BLaER1 (cell line): ENCODE measurements around the gene SLC11A1.

Source experiments
- H3K27ac ChIP-seq: shearing (Covaris generic); formaldehyde crosslinking; 2 replicates; pipeline ENCODE4 v1.8.1; 2022
- H3K27me3 ChIP-seq: shearing (Covaris generic); formaldehyde crosslinking; 2 replicates; pipeline ENCODE4 v1.8.1; 2022
- H3K36me3 ChIP-seq: shearing (Covaris generic); formaldehyde crosslinking; 2 replicates; pipeline ENCODE4 v1.8.1; 2022
- H3K4me1 ChIP-seq: shearing (Covaris generic); formaldehyde crosslinking; 2 replicates; pipeline ENCODE4 v1.8.1; 2022
- H3K4me2 ChIP-seq: shearing (Covaris generic); formaldehyde crosslinking; 2 replicates; pipeline ENCODE4 v1.8.1; 2022
- H3K4me3 ChIP-seq: shearing (Covaris generic); formaldehyde crosslinking; 2 replicates; pipeline ENCODE4 v1.8.1; 2022
- H3K9ac ChIP-seq: shearing (Covaris generic); formaldehyde crosslinking; 2 replicates; pipeline ENCODE4 v1.8.1; 2022
- H3K9me3 ChIP-seq: shearing (Covaris generic); formaldehyde crosslinking; 2 replicates; pipeline ENCODE4 v1.8.1; 2022
- H4K20me1 ChIP-seq: shearing (Covaris generic); formaldehyde crosslinking; 2 replicates; pipeline ENCODE4 v1.8.1; 2022
- Cebpa-rat ChIP-seq: shearing (Covaris generic); IDR thresholded peaks from 2 replicates; pipeline ENCODE4 v1.8.1; 2022

Gene SLC11A1

DNA sequence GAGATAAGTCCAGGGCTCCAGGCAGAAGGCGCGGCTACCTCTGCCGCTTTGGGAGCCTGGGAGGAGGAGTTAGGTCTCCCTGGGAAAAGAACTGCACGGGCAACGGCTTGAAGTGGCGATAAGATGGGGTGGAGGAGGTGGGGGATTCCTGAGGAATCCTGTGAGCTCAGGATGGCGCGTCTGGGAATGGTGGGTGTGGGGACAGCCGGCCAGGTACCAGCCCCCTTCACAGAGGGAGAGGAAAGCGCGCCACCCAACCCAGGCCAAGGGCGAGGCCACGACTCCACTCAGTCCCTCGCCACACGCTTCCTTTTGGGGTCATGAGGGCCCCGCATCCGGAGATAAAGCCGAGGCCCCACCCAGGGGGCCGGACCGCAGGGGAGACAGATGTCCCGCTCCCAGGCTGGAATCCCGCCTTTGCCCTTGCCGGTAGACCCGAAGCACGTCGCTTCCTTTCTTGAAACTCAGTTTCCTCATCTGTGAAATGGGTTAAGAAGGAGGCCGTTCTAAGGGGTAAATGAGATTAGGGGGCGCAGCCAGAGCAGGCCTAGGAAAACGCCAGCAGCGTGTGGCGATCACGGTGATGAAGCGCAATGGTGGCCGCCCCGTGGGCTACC, 15.9 kb downstream of the SLC11A1 start:
- Histone ChIP-seq H3K9ac (peak overlapping the region; percentile 92), H3K27me3 (peaks cover 26% of the 10 kb centered on the region), H3K4me1 (peaks cover 77% of the 10 kb centered on the region), H4K20me1 (peaks cover 21% of the 10 kb centered on the region), H3K4me2 (peak overlapping the region; percentile 99), H3K9me3 (no peaks in the 10 kb centered on the region), H3K36me3 (peaks cover 17% of the 10 kb centered on the region), H3K4me3 (peak overlapping the region; percentile 93), H3K27ac (peak overlapping the region; percentile 97)
- no peak for TF ChIP-seq Cebpa-rat

- peak overlapping the region; percentile 97 for H3K27ac ChIP-seq
- peaks cover 26% of the 10 kb centered on the region for H3K27me3 ChIP-seq
- no peak for TF ChIP-seq Cebpa-rat
- H4K20me1 ChIP-seq, result peaks cover 28% of the 10 kb centered on the region
- H3K9ac ChIP-seq, result peak overlapping the region; percentile 92
- peaks cover 25% of the 10 kb centered on the region for H3K36me3 ChIP-seq
- H3K4me3 ChIP-seq, result peak overlapping the region; percentile 93
- H3K9me3 ChIP-seq, result no peaks in the 10 kb centered on the region
- peak overlapping the region; percentile 99 for H3K4me2 ChIP-seq
- H3K4me1 ChIP-seq, result peaks cover 77% of the 10 kb centered on the region
Measured at GRCh38 chr2:218398437-218399390, 16.6 kb downstream of the SLC11A1 start.

DNA sequence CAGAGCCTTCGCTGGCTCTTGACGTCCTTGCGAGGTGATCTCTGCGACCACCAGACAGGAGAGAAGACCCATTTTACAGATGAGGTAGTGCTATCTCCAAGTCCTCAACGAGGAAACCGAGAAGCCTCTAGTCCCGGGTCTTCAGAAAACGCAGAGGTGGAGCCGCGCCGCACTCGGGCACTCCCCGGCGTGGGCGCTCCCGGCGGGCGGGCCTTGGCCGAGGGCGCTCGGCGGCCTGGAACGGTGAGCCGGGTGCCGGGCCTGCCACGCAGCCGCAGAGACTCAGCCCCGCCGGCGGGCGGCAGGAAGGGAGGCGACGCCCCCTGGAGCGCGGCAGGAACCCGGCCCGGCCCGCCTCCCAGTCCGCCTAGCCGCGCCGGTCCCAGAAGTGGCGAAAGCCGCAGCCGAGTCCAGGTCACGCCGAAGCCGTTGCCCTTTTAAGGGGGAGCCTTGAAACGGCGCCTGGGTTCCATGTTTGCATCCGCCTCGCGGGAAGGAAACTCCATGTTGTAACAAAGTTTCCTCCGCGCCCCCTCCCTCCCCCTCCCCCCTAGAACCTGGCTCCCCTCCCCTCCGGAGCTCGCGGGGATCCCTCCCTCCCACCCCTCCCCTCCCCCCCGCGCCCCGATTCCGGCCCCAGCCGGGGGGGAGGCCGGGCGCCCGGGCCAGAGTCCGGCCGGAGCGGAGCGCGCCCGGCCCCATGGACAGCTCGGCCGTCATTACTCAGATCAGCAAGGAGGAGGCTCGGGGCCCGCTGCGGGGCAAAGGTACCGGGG, 17.5 kb downstream of the SLC11A1 start, which contains the start of gene CTDSP1:
TSS of gene CTDSP1 (plus strand) at position 478 of the 776 bp plus-strand sequence. CDS start at position 701, 223 bp downstream.
- H3K36me3 ChIP-seq, result peaks cover 32% of the 10 kb centered on the region
- H3K9ac ChIP-seq, result peak within 1 kb of the TSS; percentile 96
- H3K4me3 ChIP-seq, result peak within 1 kb of the TSS; percentile 93
- no peak for TF ChIP-seq Cebpa-rat
- H3K27me3 ChIP-seq, result peaks cover 26% of the 10 kb centered on the region
- peaks cover 28% of the 10 kb centered on the region for H4K20me1 ChIP-seq
- H3K4me2 ChIP-seq, result peak within 1 kb of the TSS; percentile 99
- H3K9me3 ChIP-seq, result no peaks in the 10 kb centered on the region
- H3K4me1 ChIP-seq, result peaks cover 77% of the 10 kb centered on the region
- peak within 1 kb of the TSS; percentile 97 for H3K27ac ChIP-seq

- Histone ChIP-seq H3K36me3 (peaks cover 32% of the 10 kb centered on the region), H3K9me3 (no peaks in the 10 kb centered on the region), H3K4me1 (peaks cover 77% of the 10 kb centered on the region), H3K4me2 (peak overlapping the region; percentile 98), H3K9ac (peak overlapping the region; percentile 96), H4K20me1 (peaks cover 28% of the 10 kb centered on the region), H3K27me3 (peaks cover 26% of the 10 kb centered on the region), H3K4me3 (peak overlapping the region; percentile 93), H3K27ac (peak overlapping the region; percentile 97)
- TF ChIP-seq Cebpa-rat, result no peak
Measured at GRCh38 chr2:218400167-218400929, 18.3 kb downstream of the SLC11A1 start.

GRCh38 chr2:218400930-218401881, 19.1 kb downstream of the SLC11A1 start:
- Histone ChIP-seq H4K20me1 (peaks cover 28% of the 10 kb centered on the region), H3K4me2 (peak overlapping the region; percentile 98), H3K27ac (peak overlapping the region; percentile 97), H3K9ac (peak overlapping the region; percentile 96), H3K9me3 (no peaks in the 10 kb centered on the region), H3K4me3 (peak overlapping the region; percentile 93), H3K27me3 (peaks cover 26% of the 10 kb centered on the region), H3K36me3 (peaks cover 32% of the 10 kb centered on the region), H3K4me1 (peaks cover 80% of the 10 kb centered on the region)
- TF ChIP-seq Cebpa-rat, result no peak

DNA sequence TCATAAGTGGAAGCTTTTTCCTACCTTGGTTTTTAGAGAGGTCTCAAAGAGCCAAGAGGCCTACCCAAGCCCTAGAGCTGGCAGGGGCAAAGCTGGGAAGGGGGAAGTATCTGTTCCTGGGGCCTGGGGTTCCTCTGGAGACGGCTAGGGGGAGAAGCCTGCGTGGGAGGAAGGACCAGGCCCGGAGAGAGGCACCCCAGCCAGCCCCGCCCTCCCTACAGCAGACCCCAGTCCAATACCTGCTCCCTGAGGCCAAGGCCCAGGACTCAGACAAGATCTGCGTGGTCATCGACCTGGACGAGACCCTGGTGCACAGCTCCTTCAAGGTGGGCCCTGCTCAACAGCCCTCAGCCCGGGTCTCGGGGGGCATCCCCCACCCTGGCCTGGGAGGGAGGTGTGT, 19.8 kb downstream of the SLC11A1 start:
- no peak for TF ChIP-seq Cebpa-rat
- Histone ChIP-seq H3K9me3 (no peaks in the 10 kb centered on the region), H3K4me2 (peak overlapping the region; percentile 98), H3K27ac (no peak overlapping the region), H3K4me1 (peaks cover 79% of the 10 kb centered on the region), H3K9ac (peak overlapping the region; percentile 96), H3K36me3 (peaks cover 32% of the 10 kb centered on the region), H3K4me3 (peak overlapping the region; percentile 93; the same call in 1 of the 2 replicates), H3K27me3 (peaks cover 24% of the 10 kb centered on the region), H4K20me1 (peaks cover 28% of the 10 kb centered on the region)

DNA sequence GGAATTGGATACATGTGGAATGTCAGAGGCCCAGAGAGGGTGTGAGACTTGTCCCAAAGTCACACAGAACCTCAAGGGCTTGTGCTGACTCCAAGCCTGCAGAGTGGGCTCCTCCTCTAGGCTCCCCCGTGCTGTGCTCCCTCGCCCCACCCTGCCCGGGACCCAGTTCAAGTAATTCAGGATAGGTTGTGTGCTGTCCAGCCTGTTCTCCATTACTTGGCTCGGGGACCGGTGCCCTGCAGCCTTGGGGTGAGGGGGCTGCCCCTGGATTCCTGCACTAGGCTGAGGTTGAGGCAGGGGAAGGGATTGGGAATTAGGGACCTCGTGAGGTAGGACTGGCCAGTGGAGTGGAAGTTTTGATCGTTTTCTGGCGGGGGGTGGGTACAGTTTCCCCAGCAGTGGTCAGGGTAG, 20.4 kb downstream of the SLC11A1 start:
- H3K9me3 ChIP-seq, result no peaks in the 10 kb centered on the region
- no peak overlapping the region for H3K4me3 ChIP-seq
- H3K27ac ChIP-seq, result peak overlapping the region; percentile 35; the same call in 1 of the 2 replicates
- H3K36me3 ChIP-seq, result peaks cover 32% of the 10 kb centered on the region
- no peak for TF ChIP-seq Cebpa-rat
- H3K9ac ChIP-seq, result no peak overlapping the region
- peaks cover 18% of the 10 kb centered on the region for H3K27me3 ChIP-seq
- H3K4me2 ChIP-seq, result peak overlapping the region; percentile 98
- H3K4me1 ChIP-seq, result peaks cover 79% of the 10 kb centered on the region
- H4K20me1 ChIP-seq, result peaks cover 28% of the 10 kb centered on the region

- peak overlapping the region; percentile 35; the same call in 1 of the 2 replicates for H3K27ac ChIP-seq
- H3K4me3 ChIP-seq, result no peak overlapping the region
- H3K4me2 ChIP-seq, result peak overlapping the region; percentile 98
- peaks cover 32% of the 10 kb centered on the region for H3K36me3 ChIP-seq
- peaks cover 79% of the 10 kb centered on the region for H3K4me1 ChIP-seq
- TF ChIP-seq Cebpa-rat, result no peak
- peaks cover 13% of the 10 kb centered on the region for H3K27me3 ChIP-seq
- no peaks in the 10 kb centered on the region for H3K9me3 ChIP-seq
- H3K9ac ChIP-seq, result no peak overlapping the region
- H4K20me1 ChIP-seq, result peaks cover 28% of the 10 kb centered on the region
Measured at GRCh38 chr2:218402911-218403411, 20.9 kb downstream of the SLC11A1 start.
